SK-N-SH treated with all-trans-retinoic acid at 6 μM for 48 hours (cell line): ENCODE results near the gene C13orf46.

ENCODE experiments used
- CREB5 ChIP-seq: fragments of 250-450 bp; sonication (Bioruptor Pico); IDR thresholded peaks from 2 replicates; pipeline ENCODE4 v1.5.1; 2020; ENCODE audit warnings: low read depth, mild to moderate bottlenecking, moderate library complexity
- CSDC2 ChIP-seq: fragments of 250-450 bp; sonication (Bioruptor Pico); IDR thresholded peaks from 2 replicates; pipeline ENCODE4 v1.5.0; 2020; ENCODE audit warnings: mild to moderate bottlenecking, moderate library complexity
- ISL1 ChIP-seq: fragments of 250-450 bp; sonication (Bioruptor Pico); IDR thresholded peaks from 2 replicates; pipeline ENCODE4 v2.1.2; 2022; ENCODE audit warnings: mild to moderate bottlenecking, moderate library complexity
- ZFP3 ChIP-seq: fragments of 250-450 bp; sonication (Bioruptor Pico); IDR thresholded peaks from 2 replicates; pipeline ENCODE4 v1.5.0; 2020; ENCODE audit warnings: mild to moderate bottlenecking, moderate library complexity

- TF ChIP-seq CREB5 (CRISPR knock-in tag), result no peak
- no peak for TF ChIP-seq ISL1
- no peak for TF ChIP-seq CSDC2 (CRISPR knock-in tag)
- TF ChIP-seq ZFP3 (CRISPR knock-in tag), result no peak
Observed at GRCh38 chr13:113939944-113940297, 34.0 kb downstream of the C13orf46 start.
